Right renal pelvis (tissue), 4 donors: Measurements from ENCODE around the gene FERD3L. TPM values are rescaled to one million over a fixed set of nuclear protein-coding genes. Genes with fewer than 3 reads are reported as not detected.

Experiments used
- DNase-seq, 4 donors: peaks; one replicate each; pipeline ENCODE4 v3.0.0-alpha.2; 2013; ENCODE audit warnings: low read depth in 4 of 4, low spot score in 3 of 4, missing footprints in 1 of 4
- polyA plus RNA-seq, 4 donors: library from polyadenylated mRNA; unstranded; fragments of 120-200 nt; gene quantifications; one replicate each; pipeline ENCODE4 v1.2.1, GENCODE V29; 2013; ENCODE audit not compliant: insufficient read length in 4 of 4

FERD3L gene
- polyA plus RNA-seq, 4 donors, result not detected

- no peak for DNase-seq
Observed at GRCh38 chr7:19117091-19117869, 27.9 kb downstream of the FERD3L start, which contains the start of gene TWIST1. TWIST1 (minus strand) TSS chr7:19117636; CDS start chr7:19117321, 315 bp downstream.

- no peak for DNase-seq
Observed at GRCh38 chr7:19116121-19117090, 28.8 kb downstream of the FERD3L start.

- DNase-seq, result no peak
Observed at GRCh38 chr7:19114551-19114855, 30.7 kb downstream of the FERD3L start.

- no peak for DNase-seq
Observed at GRCh38 chr7:19113855-19114550, 31.2 kb downstream of the FERD3L start.

GRCh38 chr7:19113002-19113350, 32.2 kb downstream of the FERD3L start:
- DNase-seq, result no peak

GRCh38 chr7:19112274-19113001, 32.8 kb downstream of the FERD3L start:
- DNase-seq, result no peak

GRCh38 chr7:19111474-19112273, 33.5 kb downstream of the FERD3L start:
- DNase-seq, result no peak

GRCh38 chr7:19110776-19111175, 34.4 kb downstream of the FERD3L start:
- no peak for DNase-seq

GRCh38 chr7:19110026-19110730, 35.0 kb downstream of the FERD3L start:
- DNase-seq, result no peak

GRCh38 chr7:19109000-19109946, 35.9 kb downstream of the FERD3L start:
- no peak for DNase-seq

- DNase-seq, result no peak
Observed at GRCh38 chr7:19107356-19108146, 37.7 kb downstream of the FERD3L start.

- no peak for DNase-seq
Observed at GRCh38 chr7:19107081-19107355, 38.2 kb downstream of the FERD3L start.

GRCh38 chr7:19106241-19107080, 38.8 kb downstream of the FERD3L start:
- DNase-seq, result no peak

GRCh38 chr7:19105546-19105945, 39.7 kb downstream of the FERD3L start:
- DNase-seq, result no peak

- no peak for DNase-seq
Observed at GRCh38 chr7:19104811-19105210, 40.4 kb downstream of the FERD3L start.

- no peak for DNase-seq
Observed at GRCh38 chr7:19102884-19103283, 42.3 kb downstream of the FERD3L start.
